ENCODE data around the gene RAB4B. TPM values are rescaled to one million over a fixed set of nuclear protein-coding genes. Genes with fewer than 3 reads are reported as not detected.
"Not testable (repeated sequence)": the region's sequence is repeated elsewhere in the genome, so short reads cannot be mapped to it uniquely, and the experiment has no call there.

The RAB4B gene
- total and polyA plus RNA-seq, 5 donors from 2014 or later = 62.2 to 89.3 (median 79.6) TPM

GRCh38 chr19:40813182-40813581 lies 35.1 kb downstream of the RAB4B start:
- H3K4me1 ChIP-seq (ENCODE audit: control insufficient read depth, insufficient read depth, low read length, poor library complexity, severe bottlenecking) = peaks cover 23% of the 10 kb centered on the region
- ATAC-seq (ENCODE audit: low read depth in 2 of 2) = no peak
- Mint-ChIP-seq H3K27ac (peak overlapping the region in 2 of 3 donors; percentile 64 to 74), H3K9me3 (peaks cover 0 to 2% (median 0%) of the 10 kb centered on the region in 7 donors), H3K4me3 (peak overlapping the region in 2 of 4 donors; percentile 95), H3K4me1 (peaks cover 5 to 50% (median 24%) of the 10 kb centered on the region in 4 donors), H3K36me3 (no peaks in the 10 kb centered on the region), H3K27me3 (peaks cover 25% of the 10 kb centered on the region)
- peaks cover 15% of the 10 kb centered on the region for H3K36me3 ChIP-seq (ENCODE audit: control insufficient read depth, insufficient read depth, low read length)
- no peak for DNase-seq
- H3K9me3 ChIP-seq (ENCODE audit: control insufficient read depth in 2 of 2, low read length in 2 of 2) = no peaks in the 10 kb centered on the region
- no peaks in the 10 kb centered on the region for H3K27me3 ChIP-seq (ENCODE audit: control insufficient read depth, insufficient read depth, low read length)
- no peak overlapping the region for H3K27ac ChIP-seq (ENCODE audit: insufficient read depth, low read length, poor library complexity, severe bottlenecking)
- no peak overlapping the region for H3K4me3 ChIP-seq (ENCODE audit: low read depth, low read length)

DNA sequence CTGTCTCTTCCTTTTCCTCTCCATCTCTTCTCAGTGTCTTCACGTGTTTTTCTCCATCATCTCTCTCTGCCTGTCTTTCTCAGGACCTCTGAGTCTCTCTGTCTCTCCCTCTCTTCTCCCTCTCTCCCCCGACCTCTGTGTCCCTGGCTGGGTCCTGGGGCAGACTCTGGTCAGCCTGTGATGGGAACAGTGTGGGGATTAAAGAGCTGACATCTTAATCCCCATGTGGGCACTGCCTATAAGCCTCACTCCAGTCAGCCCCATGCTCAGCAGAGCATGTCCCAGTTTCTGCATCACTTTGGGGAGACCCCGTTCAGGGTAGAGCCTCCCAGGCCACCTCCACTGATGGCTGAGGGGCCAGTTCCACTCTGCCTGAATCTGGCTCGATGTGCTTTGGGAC lies 37.2 kb downstream of the RAB4B start:
- Histone ChIP-seq H3K27me3 (ENCODE audit: control insufficient read depth, insufficient read depth, low read length) (no peaks in the 10 kb centered on the region), H3K36me3 (ENCODE audit: control insufficient read depth, insufficient read depth, low read length) (no peaks in the 10 kb centered on the region), H3K9me3 (ENCODE audit: control insufficient read depth in 2 of 2, low read length in 2 of 2) (no peaks in the 10 kb centered on the region), H3K4me1 (ENCODE audit: control insufficient read depth, insufficient read depth, low read length, poor library complexity, severe bottlenecking) (peaks cover 37% of the 10 kb centered on the region), H3K27ac (ENCODE audit: insufficient read depth, low read length, poor library complexity, severe bottlenecking) (no peak overlapping the region), H3K4me3 (ENCODE audit: low read depth, low read length) (no peak overlapping the region)
- Mint-ChIP-seq H3K9me3 (peaks cover 0 to 1% (median 0%) of the 10 kb centered on the region in 7 donors), H3K4me3 (peak overlapping the region in 1 of 4 donors; percentile 61), H3K4me1 (peaks cover 9 to 58% (median 37%) of the 10 kb centered on the region in 4 donors), H3K36me3 (no peaks in the 10 kb centered on the region), H3K27ac (peak overlapping the region in 1 of 3 donors; percentile 8), H3K27me3 (peaks cover 25% of the 10 kb centered on the region)
- ATAC-seq (ENCODE audit: low read depth in 2 of 2) (no peak), DNase-seq (no peak)

DNA sequence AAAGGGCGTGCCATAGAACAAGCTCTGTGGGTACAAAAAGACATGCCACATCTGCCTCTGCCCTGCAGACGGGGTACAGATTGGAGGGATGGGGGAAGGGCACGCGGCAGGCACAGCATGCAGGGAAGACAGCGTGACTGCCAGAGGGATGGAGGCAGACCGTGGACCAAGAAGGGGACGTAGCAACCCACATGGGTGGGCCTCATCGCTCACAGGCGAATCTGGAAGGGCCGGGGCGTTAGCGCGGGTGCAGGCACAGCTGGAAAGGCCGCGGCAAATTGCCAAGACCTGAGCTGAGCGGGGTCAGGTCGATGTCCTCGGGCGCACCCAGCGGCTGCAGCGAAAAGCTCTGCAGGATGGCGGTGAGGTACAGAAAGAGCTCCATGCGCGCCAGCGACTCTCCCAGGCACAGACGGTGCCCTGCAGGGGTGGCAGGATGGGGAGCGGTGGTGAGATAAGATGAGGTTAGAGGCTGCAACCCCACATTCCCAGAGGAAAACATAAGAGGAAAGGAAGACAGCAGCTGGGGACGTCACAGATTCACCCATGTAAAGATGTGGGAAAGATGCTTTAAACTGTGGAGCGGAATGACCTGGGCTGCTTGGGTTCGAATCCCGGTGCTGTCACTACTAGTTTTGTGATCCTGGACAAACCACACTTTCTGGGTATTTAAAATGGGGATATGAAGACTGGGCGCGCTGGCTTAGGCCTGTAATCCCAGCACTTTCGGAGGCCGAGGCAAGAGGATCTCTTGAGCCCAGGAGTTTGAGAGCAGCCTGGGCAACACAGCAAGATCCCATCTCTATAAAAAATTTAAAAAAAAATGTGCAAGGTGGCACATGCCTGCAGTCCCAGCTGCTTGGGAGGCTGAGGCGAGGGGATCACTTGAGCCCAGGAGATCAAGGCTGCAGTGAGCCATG lies 40.7 kb downstream of the RAB4B start:
- ATAC-seq (ENCODE audit: low read depth in 2 of 2) = peak; percentile 87 to 88
- not testable (repeated sequence) for H3K4me3 ChIP-seq (ENCODE audit: low read depth, low read length); H3K36me3 ChIP-seq (ENCODE audit: control insufficient read depth, insufficient read depth, low read length); H3K9me3 Mint-ChIP-seq; H3K27me3 ChIP-seq (ENCODE audit: control insufficient read depth, insufficient read depth, low read length); H3K36me3 Mint-ChIP-seq; H3K27me3 Mint-ChIP-seq; H3K9me3 ChIP-seq (ENCODE audit: control insufficient read depth in 2 of 2, low read length in 2 of 2)
- Mint-ChIP-seq H3K4me3 (peak overlapping the region; percentile 65 to 91 (median 86)), H3K27ac (peak overlapping the region; percentile 66 to 89 (median 78)), H3K4me1 (peaks cover 4 to 36% (median 20%) of the 10 kb centered on the region in 4 donors)
- peak; percentile 65 to 69 (median 67) for DNase-seq
- peaks cover 22% of the 10 kb centered on the region for H3K4me1 ChIP-seq (ENCODE audit: control insufficient read depth, insufficient read depth, low read length, poor library complexity, severe bottlenecking)
- peak overlapping the region; percentile 51 for H3K27ac ChIP-seq (ENCODE audit: insufficient read depth, low read length, poor library complexity, severe bottlenecking)

- H3K27ac Mint-ChIP-seq = peak overlapping the region; percentile 26 to 88 (median 78)
- peak overlapping the region; percentile 23 to 60 (median 52) for H3K4me3 Mint-ChIP-seq
- not testable (repeated sequence) for H3K27me3 Mint-ChIP-seq; ATAC-seq (ENCODE audit: low read depth in 2 of 2); H3K9me3 Mint-ChIP-seq; H3K27me3 ChIP-seq (ENCODE audit: control insufficient read depth, insufficient read depth, low read length); H3K36me3 Mint-ChIP-seq; H3K9me3 ChIP-seq (ENCODE audit: control insufficient read depth in 2 of 2, low read length in 2 of 2); H3K36me3 ChIP-seq (ENCODE audit: control insufficient read depth, insufficient read depth, low read length)
- peaks cover 4 to 39% (median 19%) of the 10 kb centered on the region in 4 donors for H3K4me1 Mint-ChIP-seq
- peak; percentile 49 to 69 (median 65) for DNase-seq
- H3K4me1 ChIP-seq (ENCODE audit: control insufficient read depth, insufficient read depth, low read length, poor library complexity, severe bottlenecking) = peaks cover 22% of the 10 kb centered on the region
- peak overlapping the region; percentile 51 for H3K27ac ChIP-seq (ENCODE audit: insufficient read depth, low read length, poor library complexity, severe bottlenecking)
- H3K4me3 ChIP-seq (ENCODE audit: low read depth, low read length) = peak overlapping the region; percentile 51
Measured at GRCh38 chr19:40819479-40820234, 41.6 kb downstream of the RAB4B start.

GRCh38 chr19:40822161-40822560 lies 44.1 kb downstream of the RAB4B start:
- ATAC-seq (ENCODE audit: low read depth in 2 of 2) (no peak), DNase-seq (no peak)
- peaks cover 22% of the 10 kb centered on the region for H3K4me1 ChIP-seq (ENCODE audit: control insufficient read depth, insufficient read depth, low read length, poor library complexity, severe bottlenecking)
- H3K9me3 ChIP-seq (ENCODE audit: control insufficient read depth in 2 of 2, low read length in 2 of 2) = no peaks in the 10 kb centered on the region
- Mint-ChIP-seq H3K36me3 (peaks cover 7% of the 10 kb centered on the region), H3K4me3 (no peak overlapping the region), H3K4me1 (peaks cover 4 to 48% (median 28%) of the 10 kb centered on the region in 4 donors), H3K27me3 (no peaks in the 10 kb centered on the region), H3K27ac (peak overlapping the region in 2 of 3 donors; percentile 41 to 59), H3K9me3 (peaks cover 0 to 1% (median 0%) of the 10 kb centered on the region in 7 donors)
- H3K4me3 ChIP-seq (ENCODE audit: low read depth, low read length) = no peak overlapping the region
- H3K27ac ChIP-seq (ENCODE audit: insufficient read depth, low read length, poor library complexity, severe bottlenecking) = no peak overlapping the region
- H3K27me3 ChIP-seq (ENCODE audit: control insufficient read depth, insufficient read depth, low read length) = no peaks in the 10 kb centered on the region
- H3K36me3 ChIP-seq (ENCODE audit: control insufficient read depth, insufficient read depth, low read length) = peaks cover 3% of the 10 kb centered on the region

DNA sequence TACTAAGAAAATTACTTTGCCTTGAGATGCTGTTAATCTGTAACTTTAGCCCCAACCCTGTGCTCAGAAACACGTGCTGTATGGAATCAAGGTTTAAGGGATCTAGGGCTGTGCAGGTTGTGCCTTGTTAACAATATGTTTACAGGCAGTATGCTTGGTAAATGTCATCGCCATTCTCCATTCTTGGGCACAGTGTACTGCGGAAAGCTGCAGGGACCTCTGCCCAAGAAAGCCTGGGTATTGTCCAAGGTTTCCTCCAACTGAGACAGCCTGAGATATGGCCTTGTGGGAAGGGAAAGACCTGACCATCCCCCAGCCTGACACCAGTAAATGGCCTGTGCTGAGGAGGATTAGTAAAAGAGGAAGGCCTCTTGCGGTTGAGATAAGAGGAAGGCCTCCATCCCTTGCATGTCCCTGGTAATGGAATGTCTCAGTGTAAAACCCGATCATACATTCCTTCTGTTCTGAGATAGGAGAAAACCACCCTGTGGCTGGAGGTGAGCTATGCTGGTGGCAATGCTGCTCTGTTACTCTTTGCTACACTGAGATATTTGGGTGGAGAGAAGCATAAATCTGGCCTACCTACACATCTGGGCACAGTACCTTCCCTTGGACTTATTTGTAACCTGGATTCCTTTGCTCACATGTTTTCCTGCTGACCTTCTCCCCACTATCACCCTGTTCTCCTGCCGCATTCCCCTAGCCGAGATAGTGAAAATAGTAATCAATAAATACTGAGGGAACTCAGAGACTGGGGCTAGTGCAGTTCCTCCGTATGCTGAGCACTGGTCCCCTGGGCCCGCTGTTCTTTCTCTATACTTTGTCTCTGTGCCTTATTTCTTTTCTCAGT lies 44.9 kb downstream of the RAB4B start:
- not testable (repeated sequence) for H3K27me3 ChIP-seq (ENCODE audit: control insufficient read depth, insufficient read depth, low read length); H3K4me3 Mint-ChIP-seq; H3K27ac ChIP-seq (ENCODE audit: insufficient read depth, low read length, poor library complexity, severe bottlenecking); H3K27me3 Mint-ChIP-seq; H3K9me3 ChIP-seq (ENCODE audit: control insufficient read depth in 2 of 2, low read length in 2 of 2); H3K36me3 ChIP-seq (ENCODE audit: control insufficient read depth, insufficient read depth, low read length); DNase-seq; ATAC-seq (ENCODE audit: low read depth in 2 of 2); H3K4me3 ChIP-seq (ENCODE audit: low read depth, low read length); H3K9me3 Mint-ChIP-seq
- Mint-ChIP-seq H3K27ac (peak overlapping the region in 2 of 3 donors; percentile 60 to 62), H3K4me1 (peaks cover 4 to 46% (median 28%) of the 10 kb centered on the region in 4 donors), H3K36me3 (peaks cover 11% of the 10 kb centered on the region)
- peaks cover 19% of the 10 kb centered on the region for H3K4me1 ChIP-seq (ENCODE audit: control insufficient read depth, insufficient read depth, low read length, poor library complexity, severe bottlenecking)

DNA sequence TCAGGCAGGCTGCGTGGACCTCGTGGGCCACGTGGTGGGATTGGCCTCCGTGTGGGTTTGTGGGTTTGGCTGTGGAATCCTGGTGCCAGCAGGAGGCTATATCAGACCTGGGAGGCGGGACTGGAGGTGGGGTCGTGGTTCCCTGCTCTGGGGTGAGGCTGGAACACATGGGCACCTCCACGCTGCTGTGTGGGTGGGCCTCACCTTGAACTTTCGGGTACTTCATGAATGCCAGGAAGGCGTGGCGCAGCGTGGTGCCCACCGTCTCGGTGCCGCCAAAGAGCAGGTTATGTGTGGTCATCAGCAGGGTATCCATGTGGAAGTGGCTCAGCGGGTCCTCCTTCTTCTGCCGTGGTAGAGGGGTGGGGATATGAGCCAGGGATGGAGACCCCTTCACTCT lies 46.9 kb downstream of the RAB4B start:
- Mint-ChIP-seq H3K27ac (peak overlapping the region in 1 of 3 donors; percentile 54), H3K36me3 (peaks cover 24% of the 10 kb centered on the region), H3K4me1 (peaks cover 7 to 31% (median 11%) of the 10 kb centered on the region in 4 donors)
- not testable (repeated sequence) for H3K9me3 Mint-ChIP-seq; H3K4me3 Mint-ChIP-seq; ATAC-seq (ENCODE audit: low read depth in 2 of 2); H3K9me3 ChIP-seq (ENCODE audit: control insufficient read depth in 2 of 2, low read length in 2 of 2); H3K27me3 Mint-ChIP-seq; DNase-seq; H3K36me3 ChIP-seq (ENCODE audit: control insufficient read depth, insufficient read depth, low read length); H3K27me3 ChIP-seq (ENCODE audit: control insufficient read depth, insufficient read depth, low read length); H3K27ac ChIP-seq (ENCODE audit: insufficient read depth, low read length, poor library complexity, severe bottlenecking); H3K4me1 ChIP-seq (ENCODE audit: control insufficient read depth, insufficient read depth, low read length, poor library complexity, severe bottlenecking); H3K4me3 ChIP-seq (ENCODE audit: low read depth, low read length)

Data from CD4-positive, CD25-positive, alpha-beta regulatory T cell (primary cell).